IMR-90 (cell line): Measurements from ENCODE around the gene ITGB4. TPM values are rescaled to one million over a fixed set of nuclear protein-coding genes. Genes with fewer than 3 reads are reported as not detected.

Source experiments
- ATAC-seq: fragments of 200-7000 bp; cut with Tn5 transposase; 2 replicates; pipeline ENCODE4 v1.9.1; 2020; ENCODE audit warnings: low read depth, mild to moderate bottlenecking, moderate library complexity
- BruUV-seq: library from RNA; stranded (reverse); fragments of 400-500 nt; replicated peaks from 2 replicates; lab custom pipeline; 2021; lab: Mats Ljungman, UMichigan
- CTCF ChIA-PET: fragments of 300-600 bp; formaldehyde crosslinking; extraction: SDS; loops from one replicate; lab custom pipeline; 2021; ENCODE audit warnings: antibody characterized with exemption; lab: Yijun Ruan, JAX
- POLR2A ChIA-PET: fragments of 300-600 bp; sonication (Branson Sonifier 250); formaldehyde crosslinking; loops from one replicate; lab custom pipeline; 2022; ENCODE audit warnings: antibody characterized with exemption; ENCODE audit not compliant: unreplicated experiment; lab: Charles Lee
- DNase-seq: peaks from one replicate; pipeline ENCODE4 v3.0.0; 2013
- H2AFZ ChIP-seq: replicated peaks from 2 replicates; pipeline ENCODE3; 2013; ENCODE audit warnings: low read length, mild to moderate bottlenecking; ENCODE audit not compliant: poor library complexity
- H2AK5ac ChIP-seq: 2 replicates; pipeline ENCODE4 v1.6.1; 2013; ENCODE audit warnings: low read depth, low read length, inconsistent platforms
- H2AK9ac ChIP-seq: replicated peaks from 2 replicates; pipeline ENCODE3; 2013; ENCODE audit warnings: mild to moderate bottlenecking, low read depth, low read length, moderate library complexity; ENCODE audit not compliant: poor library complexity
- H2BK120ac ChIP-seq: 2 replicates; pipeline ENCODE4 v1.6.1; 2013; ENCODE audit warnings: low read depth, low read length, inconsistent platforms
- H2BK15ac ChIP-seq: 3 replicates; pipeline ENCODE4 v1.6.1; 2013; ENCODE audit warnings: low read depth, low read length, inconsistent platforms
- H2BK20ac ChIP-seq: 2 replicates; pipeline ENCODE4 v1.6.1; 2013; ENCODE audit warnings: low read depth, mild to moderate bottlenecking, inconsistent platforms, low read length, moderate library complexity
- H2BK5ac ChIP-seq: 2 replicates; pipeline ENCODE4 v1.6.1; 2013; ENCODE audit warnings: mild to moderate bottlenecking, low read depth, low read length, inconsistent platforms; ENCODE audit not compliant: poor library complexity, severe bottlenecking
- H3K14ac ChIP-seq: replicated peaks from 2 replicates; pipeline ENCODE4 v1.6.1; 2013; ENCODE audit warnings: low read depth, low read length, inconsistent platforms
- H3K18ac ChIP-seq: 2 replicates; pipeline ENCODE4 v1.6.1; 2013; ENCODE audit warnings: low read depth, low read length, control low read depth
- H3K23ac ChIP-seq: 2 replicates; pipeline ENCODE4 v1.6.1; 2013; ENCODE audit warnings: low read depth, low read length, inconsistent platforms
- H3K27ac ChIP-seq: 2 replicates; pipeline ENCODE4 v1.5.1; 2013; ENCODE audit warnings: mild to moderate bottlenecking, control low read depth, low read length; ENCODE audit not compliant: insufficient read depth
- H3K27me3 ChIP-seq: 2 replicates; pipeline ENCODE4 v1.6.1; 2013; ENCODE audit warnings: low read length; ENCODE audit not compliant: control insufficient read depth, insufficient read depth
- H3K36me3 ChIP-seq: 2 replicates; pipeline ENCODE4 v1.6.1; 2013; ENCODE audit warnings: low read length, mixed read lengths; ENCODE audit not compliant: control insufficient read depth, insufficient read depth
- H3K4ac ChIP-seq: 2 replicates; pipeline ENCODE4 v1.6.1; 2013; ENCODE audit warnings: low read depth, low read length, inconsistent platforms
- H3K4me1 ChIP-seq: 2 replicates; pipeline ENCODE4 v1.6.1; 2013; ENCODE audit warnings: low read length, mixed read lengths; ENCODE audit not compliant: control insufficient read depth, insufficient read depth
- H3K4me2 ChIP-seq: 2 replicates; pipeline ENCODE4 v1.6.1; 2013; ENCODE audit warnings: low read depth, mild to moderate bottlenecking, control low read depth, low read length, moderate library complexity
- H3K4me3 ChIP-seq: 2 replicates; pipeline ENCODE4 v1.5.1; 2013; ENCODE audit warnings: low read depth, mild to moderate bottlenecking, control low read depth, low read length, moderate library complexity; ENCODE audit not compliant: insufficient read depth
- H3K56ac ChIP-seq: 2 replicates; pipeline ENCODE4 v1.6.1; 2013; ENCODE audit warnings: low read length, inconsistent platforms; ENCODE audit not compliant: insufficient read depth; ENCODE audit errors: extremely low read depth
- H3K79me1 ChIP-seq, 2 experiments: 2 replicates each; pipeline ENCODE4 v1.6.1; 2013; ENCODE audit warnings: low read length in 2 of 2, inconsistent platforms in 1 of 2, low read depth in 1 of 2
- H3K9ac ChIP-seq: 2 replicates; pipeline ENCODE4 v1.6.1; 2013; ENCODE audit warnings: low read depth, low read length, control low read depth
- H3K9me1 ChIP-seq: 2 replicates; pipeline ENCODE4 v1.6.1; 2013; ENCODE audit warnings: low read length, inconsistent platforms; ENCODE audit not compliant: insufficient read depth
- H3K9me3 ChIP-seq: 2 replicates; pipeline ENCODE4 v1.6.1; 2013; ENCODE audit warnings: low read length; ENCODE audit not compliant: control insufficient read depth, insufficient read depth
- H4K20me1 ChIP-seq: 2 replicates; pipeline ENCODE4 v1.6.1; 2013; ENCODE audit warnings: low read length, inconsistent platforms; ENCODE audit not compliant: insufficient read depth
- H4K5ac ChIP-seq: 2 replicates; pipeline ENCODE4 v1.6.1; 2013; ENCODE audit warnings: mild to moderate bottlenecking, low read depth, low read length, control low read depth
- H4K8ac ChIP-seq, 2 experiments: 2 replicates each; pipeline ENCODE4 v1.6.1; 2013; ENCODE audit warnings: low read depth in 2 of 2, low read length in 2 of 2, control low read depth in 1 of 2, inconsistent platforms in 1 of 2
- H4K91ac ChIP-seq: 2 replicates; pipeline ENCODE4 v1.6.1; 2013; ENCODE audit warnings: low read depth, low read length, inconsistent platforms; ENCODE audit not compliant: insufficient read depth
- BHLHE40 ChIP-seq: fragments of 150-350 bp; IDR thresholded peaks from 2 replicates; pipeline ENCODE4 v1.6.1; 2016; ENCODE audit warnings: mild to moderate bottlenecking, low read depth, low read length
- CEBPB ChIP-seq: IDR thresholded peaks from 2 replicates; pipeline ENCODE4 v1.6.1; 2012; ENCODE audit warnings: low read depth, low read length, improper control_type of control experiment
- CHD1 ChIP-seq: IDR thresholded peaks from 2 replicates; pipeline ENCODE4 v1.6.1; 2012; ENCODE audit warnings: low read depth, low read length, improper control_type of control experiment
- ELK1 ChIP-seq: fragments of 150-350 bp; IDR thresholded peaks from 2 replicates; pipeline ENCODE4 v1.6.1; 2016; ENCODE audit warnings: low read depth, mild to moderate bottlenecking, low read length, moderate library complexity, borderline replicate concordance
- FOS ChIP-seq: fragments of 150-350 bp; IDR thresholded peaks from 2 replicates; pipeline ENCODE4 v1.6.1; 2016; ENCODE audit warnings: low read depth, low read length
- MAFK ChIP-seq: IDR thresholded peaks from 2 replicates; pipeline ENCODE4 v1.6.1; 2012; ENCODE audit warnings: low read depth, low read length, improper control_type of control experiment
- MAZ ChIP-seq: IDR thresholded peaks from 2 replicates; pipeline ENCODE4 v1.6.1; 2012; ENCODE audit warnings: low read depth, mild to moderate bottlenecking, low read length, improper control_type of control experiment, moderate library complexity, borderline replicate concordance
- MXI1 ChIP-seq: IDR thresholded peaks from 2 replicates; pipeline ENCODE4 v1.6.1; 2012; ENCODE audit warnings: low read depth, mild to moderate bottlenecking, low read length, moderate library complexity, borderline replicate concordance
- NFE2L2 ChIP-seq: fragments of 150-350 bp; IDR thresholded peaks from 2 replicates; pipeline ENCODE4 v1.6.1; 2016; ENCODE audit warnings: low read depth, mild to moderate bottlenecking, low read length
- POLR2A ChIP-seq: IDR thresholded peaks from 2 replicates; pipeline ENCODE4 v1.6.1; 2012; ENCODE audit warnings: mild to moderate bottlenecking, low read depth, low read length
- RAD21 ChIP-seq: IDR thresholded peaks from 2 replicates; pipeline ENCODE4 v1.6.1; 2012; ENCODE audit warnings: low read length, improper control_type of control experiment
- RCOR1 ChIP-seq: IDR thresholded peaks from 2 replicates; pipeline ENCODE4 v1.6.1; 2012; ENCODE audit warnings: mild to moderate bottlenecking, low read length, improper control_type of control experiment; ENCODE audit not compliant: insufficient replicate concordance
- RFX5 ChIP-seq: IDR thresholded peaks from 2 replicates; pipeline ENCODE4 v1.8.0; 2012; ENCODE audit warnings: low read depth, mild to moderate bottlenecking, low read length, moderate library complexity
- SMC3 ChIP-seq: fragments of 150-350 bp; IDR thresholded peaks from 2 replicates; pipeline ENCODE4 v1.6.1; 2016; ENCODE audit warnings: low read depth, mild to moderate bottlenecking, antibody characterized with exemption, low read length, moderate library complexity
- USF2 ChIP-seq: fragments of 150-350 bp; IDR thresholded peaks from 2 replicates; pipeline ENCODE4 v1.6.1; 2017; ENCODE audit warnings: mild to moderate bottlenecking, antibody characterized with exemption, low read length, low read depth
- WGBS, 2 experiments: methylation state at CpG; one replicate each; pipeline versions ENCODE4 v1.1.5 to v1.1.7; 2013; ENCODE audit warnings: missing lambda C conversion rate in 2 of 2; ENCODE audit not compliant: insufficient read length in 1 of 2; ENCODE audit errors: extremely low coverage in 2 of 2; 5-methylcytosine and 5-hydroxymethylcytosine counted together
- dilution Hi-C: fragments of 300-500 bp; cut with HindIII; formaldehyde crosslinking; loops from one replicate; pipeline ENCODE4 v1.14.3; 2018; ENCODE audit warnings: low sequenced_read_pairs; ENCODE audit not compliant: unreplicated experiment
- in situ Hi-C: fragments of 300-500 bp; cut with MboI; formaldehyde crosslinking; loops from 3 replicates; pipeline ENCODE4 v1.14.3; 2019; ENCODE audit warnings: low sequenced_read_pairs, inconsistent platforms, mixed read lengths
- intact Hi-C: fragments of 100-400 bp; cut with micrococcal nuclease; formaldehyde crosslinking; loops from 2 replicates; pipeline ENCODE4 v1.10.0; 2022
- polyA plus RNA-seq, 3 experiments: library from polyadenylated mRNA; depleted of rRNA; stranded (reverse); fragments of >200 nt; gene quantifications; 2 replicates each; pipeline ENCODE4 v1.2.3, GENCODE V29; 2012; ENCODE audit warnings: low replicate concordance in 1 of 3
- total RNA-seq: library from RNA; depleted of rRNA; stranded (reverse); fragments of >200 nt; gene quantifications from 2 replicates; pipeline ENCODE4 v1.2.3, GENCODE V29; 2012

ITGB4 gene
- total and polyA plus RNA-seq, 2 of the 4 experiments (the other 2 are of a cell fraction) = under 0.01 to 0.27 TPM

GRCh38 chr17:75701288-75701687 is 20.0 kb upstream of the ITGB4 start:
- in situ Hi-C loops = no loop called here
- TF ChIP-seq MXI1 (no peak), ELK1 (no peak), SMC3 (no peak), USF2 (no peak), RCOR1 (no peak), POLR2A (no peak), MAZ (no peak), RAD21 (no peak), RFX5 (no peak), NFE2L2 (no peak), CEBPB (no peak), BHLHE40 (no peak), FOS (no peak), CHD1 (no peak), MAFK (no peak)
- H2BK20ac ChIP-seq = no peak overlapping the region
- H3K4me2 ChIP-seq = no peak overlapping the region
- peaks cover 33% of the 10 kb centered on the region for H3K9me1 ChIP-seq
- no peak overlapping the region for H2AK5ac ChIP-seq
- H4K5ac ChIP-seq = no peak overlapping the region
- no peak overlapping the region for H3K9ac ChIP-seq
- H2AFZ ChIP-seq = no peak overlapping the region
- no peak overlapping the region for H2BK15ac ChIP-seq
- no peak overlapping the region for H3K23ac ChIP-seq
- no TSS peak for BruUV-seq
- peaks cover 26 to 78% of the 10 kb centered on the region in 2 experiments for H3K79me1 ChIP-seq
- no peak overlapping the region for H4K91ac ChIP-seq
- peaks cover 20% of the 10 kb centered on the region for H4K20me1 ChIP-seq
- ChIA-PET CTCF (no interaction called here), POLR2A (no interaction called here)
- DNase-seq (no peak), ATAC-seq (no peak)
- 0 out of 2 replicates have a peak overlapping the region, but pooled peaks have one; percentile 74 for H3K4ac ChIP-seq
- WGBS, 2 experiments = 100% methylated on average over 1 of the region's 10 CpGs; no CpG with 5 or more reads in 1 of the 2 experiments
- no peak overlapping the region for H3K18ac ChIP-seq
- no peak overlapping the region for H3K27ac ChIP-seq
- H3K36me3 ChIP-seq = peaks cover 67% of the 10 kb centered on the region
- H2BK120ac ChIP-seq = no peak overlapping the region
- H2AK9ac ChIP-seq = peak overlapping the region; percentile 16
- H3K4me1 ChIP-seq = peaks cover 12% of the 10 kb centered on the region
- no peak overlapping the region for H3K4me3 ChIP-seq
- no peak overlapping the region for H2BK5ac ChIP-seq
- no peak overlapping the region for H4K8ac ChIP-seq
- intact Hi-C loops = no loop called here
- H3K27me3 ChIP-seq = no peaks in the 10 kb centered on the region
- dilution Hi-C loops = no loop called here
- no peaks in the 10 kb centered on the region for H3K9me3 ChIP-seq
- no peak overlapping the region for H3K14ac ChIP-seq
- H3K56ac ChIP-seq = no peak overlapping the region
